IMR-90 (cell line): Measurements from ENCODE around the gene CDCP2. TPM values are rescaled to one million over a fixed set of nuclear protein-coding genes. Genes with fewer than 3 reads are reported as not detected.

ENCODE experiments used
- ATAC-seq: fragments of 200-7000 bp; cut with Tn5 transposase; 2 replicates; pipeline ENCODE4 v1.9.1; 2020; ENCODE audit warnings: low read depth, mild to moderate bottlenecking, moderate library complexity
- BruUV-seq: library from RNA; stranded (reverse); fragments of 400-500 nt; replicated peaks from 2 replicates; lab custom pipeline; 2021; lab: Mats Ljungman, UMichigan
- CTCF ChIA-PET: fragments of 300-600 bp; formaldehyde crosslinking; extraction: SDS; loops from one replicate; lab custom pipeline; 2021; ENCODE audit warnings: antibody characterized with exemption; lab: Yijun Ruan, JAX
- POLR2A ChIA-PET: fragments of 300-600 bp; sonication (Branson Sonifier 250); formaldehyde crosslinking; loops from one replicate; lab custom pipeline; 2022; ENCODE audit warnings: antibody characterized with exemption; ENCODE audit not compliant: unreplicated experiment; lab: Charles Lee
- DNase-seq: peaks from one replicate; pipeline ENCODE4 v3.0.0; 2013
- H2AFZ ChIP-seq: replicated peaks from 2 replicates; pipeline ENCODE3; 2013; ENCODE audit warnings: low read length, mild to moderate bottlenecking; ENCODE audit not compliant: poor library complexity
- H2AK5ac ChIP-seq: 2 replicates; pipeline ENCODE4 v1.6.1; 2013; ENCODE audit warnings: low read depth, low read length, inconsistent platforms
- H2AK9ac ChIP-seq: replicated peaks from 2 replicates; pipeline ENCODE3; 2013; ENCODE audit warnings: mild to moderate bottlenecking, low read depth, low read length, moderate library complexity; ENCODE audit not compliant: poor library complexity
- H2BK120ac ChIP-seq: 2 replicates; pipeline ENCODE4 v1.6.1; 2013; ENCODE audit warnings: low read depth, low read length, inconsistent platforms
- H2BK15ac ChIP-seq: 3 replicates; pipeline ENCODE4 v1.6.1; 2013; ENCODE audit warnings: low read depth, low read length, inconsistent platforms
- H2BK20ac ChIP-seq: 2 replicates; pipeline ENCODE4 v1.6.1; 2013; ENCODE audit warnings: low read depth, mild to moderate bottlenecking, inconsistent platforms, low read length, moderate library complexity
- H2BK5ac ChIP-seq: 2 replicates; pipeline ENCODE4 v1.6.1; 2013; ENCODE audit warnings: mild to moderate bottlenecking, low read depth, low read length, inconsistent platforms; ENCODE audit not compliant: poor library complexity, severe bottlenecking
- H3K14ac ChIP-seq: replicated peaks from 2 replicates; pipeline ENCODE4 v1.6.1; 2013; ENCODE audit warnings: low read depth, low read length, inconsistent platforms
- H3K18ac ChIP-seq: 2 replicates; pipeline ENCODE4 v1.6.1; 2013; ENCODE audit warnings: low read depth, low read length, control low read depth
- H3K23ac ChIP-seq: 2 replicates; pipeline ENCODE4 v1.6.1; 2013; ENCODE audit warnings: low read depth, low read length, inconsistent platforms
- H3K27ac ChIP-seq: 2 replicates; pipeline ENCODE4 v1.5.1; 2013; ENCODE audit warnings: mild to moderate bottlenecking, control low read depth, low read length; ENCODE audit not compliant: insufficient read depth
- H3K27me3 ChIP-seq: 2 replicates; pipeline ENCODE4 v1.6.1; 2013; ENCODE audit warnings: low read length; ENCODE audit not compliant: control insufficient read depth, insufficient read depth
- H3K36me3 ChIP-seq: 2 replicates; pipeline ENCODE4 v1.6.1; 2013; ENCODE audit warnings: low read length, mixed read lengths; ENCODE audit not compliant: control insufficient read depth, insufficient read depth
- H3K4ac ChIP-seq: 2 replicates; pipeline ENCODE4 v1.6.1; 2013; ENCODE audit warnings: low read depth, low read length, inconsistent platforms
- H3K4me1 ChIP-seq: 2 replicates; pipeline ENCODE4 v1.6.1; 2013; ENCODE audit warnings: low read length, mixed read lengths; ENCODE audit not compliant: control insufficient read depth, insufficient read depth
- H3K4me2 ChIP-seq: 2 replicates; pipeline ENCODE4 v1.6.1; 2013; ENCODE audit warnings: low read depth, mild to moderate bottlenecking, control low read depth, low read length, moderate library complexity
- H3K4me3 ChIP-seq: 2 replicates; pipeline ENCODE4 v1.5.1; 2013; ENCODE audit warnings: low read depth, mild to moderate bottlenecking, control low read depth, low read length, moderate library complexity; ENCODE audit not compliant: insufficient read depth
- H3K56ac ChIP-seq: 2 replicates; pipeline ENCODE4 v1.6.1; 2013; ENCODE audit warnings: low read length, inconsistent platforms; ENCODE audit not compliant: insufficient read depth; ENCODE audit errors: extremely low read depth
- H3K79me1 ChIP-seq, 2 experiments: 2 replicates each; pipeline ENCODE4 v1.6.1; 2013; ENCODE audit warnings: low read length in 2 of 2, inconsistent platforms in 1 of 2, low read depth in 1 of 2
- H3K9ac ChIP-seq: 2 replicates; pipeline ENCODE4 v1.6.1; 2013; ENCODE audit warnings: low read depth, low read length, control low read depth
- H3K9me1 ChIP-seq: 2 replicates; pipeline ENCODE4 v1.6.1; 2013; ENCODE audit warnings: low read length, inconsistent platforms; ENCODE audit not compliant: insufficient read depth
- H3K9me3 ChIP-seq: 2 replicates; pipeline ENCODE4 v1.6.1; 2013; ENCODE audit warnings: low read length; ENCODE audit not compliant: control insufficient read depth, insufficient read depth
- H4K20me1 ChIP-seq: 2 replicates; pipeline ENCODE4 v1.6.1; 2013; ENCODE audit warnings: low read length, inconsistent platforms; ENCODE audit not compliant: insufficient read depth
- H4K5ac ChIP-seq: 2 replicates; pipeline ENCODE4 v1.6.1; 2013; ENCODE audit warnings: mild to moderate bottlenecking, low read depth, low read length, control low read depth
- H4K8ac ChIP-seq, 2 experiments: 2 replicates each; pipeline ENCODE4 v1.6.1; 2013; ENCODE audit warnings: low read depth in 2 of 2, low read length in 2 of 2, control low read depth in 1 of 2, inconsistent platforms in 1 of 2
- H4K91ac ChIP-seq: 2 replicates; pipeline ENCODE4 v1.6.1; 2013; ENCODE audit warnings: low read depth, low read length, inconsistent platforms; ENCODE audit not compliant: insufficient read depth
- RCOR1 ChIP-seq: IDR thresholded peaks from 2 replicates; pipeline ENCODE4 v1.6.1; 2012; ENCODE audit warnings: mild to moderate bottlenecking, low read length, improper control_type of control experiment; ENCODE audit not compliant: insufficient replicate concordance
- WGBS, 2 experiments: methylation state at CpG; one replicate each; pipeline versions ENCODE4 v1.1.5 to v1.1.7; 2013; ENCODE audit warnings: missing lambda C conversion rate in 2 of 2; ENCODE audit not compliant: insufficient read length in 1 of 2; ENCODE audit errors: extremely low coverage in 2 of 2; 5-methylcytosine and 5-hydroxymethylcytosine counted together
- dilution Hi-C: fragments of 300-500 bp; cut with HindIII; formaldehyde crosslinking; loops from one replicate; pipeline ENCODE4 v1.14.3; 2018; ENCODE audit warnings: low sequenced_read_pairs; ENCODE audit not compliant: unreplicated experiment
- in situ Hi-C: fragments of 300-500 bp; cut with MboI; formaldehyde crosslinking; loops from 3 replicates; pipeline ENCODE4 v1.14.3; 2019; ENCODE audit warnings: low sequenced_read_pairs, inconsistent platforms, mixed read lengths
- intact Hi-C: fragments of 100-400 bp; cut with micrococcal nuclease; formaldehyde crosslinking; loops from 2 replicates; pipeline ENCODE4 v1.10.0; 2022
- polyA plus RNA-seq, 3 experiments: library from polyadenylated mRNA; depleted of rRNA; stranded (reverse); fragments of >200 nt; gene quantifications; 2 replicates each; pipeline ENCODE4 v1.2.3, GENCODE V29; 2012; ENCODE audit warnings: low replicate concordance in 1 of 3
- total RNA-seq: library from RNA; depleted of rRNA; stranded (reverse); fragments of >200 nt; gene quantifications from 2 replicates; pipeline ENCODE4 v1.2.3, GENCODE V29; 2012

CDCP2 gene
- total and polyA plus RNA-seq, 2 of the 4 experiments (the other 2 are of a cell fraction): not detected

- no peak for ATAC-seq
- no TSS peak for BruUV-seq
These were observed 33.3 kb upstream of the CDCP2 start for GRCh38 chr1:54186056-54186455.

More at GRCh38 chr1:54186056-54186455, 33.3 kb upstream of the CDCP2 start:
- Histone ChIP-seq H3K9me1 (peaks cover 9% of the 10 kb centered on the region; the same call in 1 of the 2 replicates), H2AK5ac (no peak overlapping the region), H3K9ac (no peak overlapping the region), H2BK120ac (no peak overlapping the region), H3K4me2 (no peak overlapping the region), H3K36me3 (no peaks in the 10 kb centered on the region), H3K23ac (no peak overlapping the region), H3K56ac (no peak overlapping the region), H3K27me3 (no peaks in the 10 kb centered on the region), H3K14ac (no peak overlapping the region), H2BK5ac (no peak overlapping the region), H4K91ac (no peak overlapping the region), H3K4ac (no peak overlapping the region), H3K4me3 (no peak overlapping the region), H2BK20ac (no peak overlapping the region), H2AK9ac (no peak overlapping the region), H3K79me1 (no peaks in the 10 kb centered on the region), H4K5ac (no peak overlapping the region), H3K9me3 (no peaks in the 10 kb centered on the region), H2BK15ac (no peak overlapping the region), H4K8ac (no peak overlapping the region), H4K20me1 (no peaks in the 10 kb centered on the region), H3K4me1 (peaks cover 1% of the 10 kb centered on the region; the same call in 1 of the 2 replicates), H2AFZ (no peak overlapping the region), H3K18ac (no peak overlapping the region), H3K27ac (no peak overlapping the region)
- dilution Hi-C loops (no loop called here), intact Hi-C loops (no loop called here), in situ Hi-C loops (no loop called here)
- CTCF ChIA-PET: no interaction called here
- POLR2A ChIA-PET: no interaction called here
- WGBS, 2 experiments: no CpG with 5 or more reads among the region's 3 CpGs
- TF ChIP-seq RCOR1: no peak
- DNase-seq: no peak
